Subcutaneous abdominal adipose tissue (tissue), 5 donors: ENCODE results near the gene ST6GALNAC2.
"Not testable (repeated sequence)": the region's sequence is repeated elsewhere in the genome, so short reads cannot be mapped to it uniquely, and the experiment has no call there.

Experiments
- H3K27ac ChIP-seq: one replicate; pipeline ENCODE4 v1.7.0; 2013; ENCODE audit warnings: low read depth, mild to moderate bottlenecking, inconsistent platforms, low read length, moderate library complexity
- H3K27me3 ChIP-seq, 5 donors: one replicate each; pipeline ENCODE4 v1.7.0; 2013; ENCODE audit warnings: low read length in 5 of 5, inconsistent platforms in 1 of 5; ENCODE audit not compliant: control insufficient read depth in 5 of 5, insufficient read depth in 4 of 5
- H3K36me3 ChIP-seq, 5 donors: one replicate each; pipeline ENCODE4 v1.7.0; 2013; ENCODE audit warnings: low read length in 5 of 5; ENCODE audit not compliant: control insufficient read depth in 5 of 5, insufficient read depth in 5 of 5
- H3K4me1 ChIP-seq, 5 donors: one replicate each; pipeline ENCODE4 v1.7.0; 2013; ENCODE audit warnings: low read length in 5 of 5, mild to moderate bottlenecking in 3 of 5, moderate library complexity in 1 of 5; ENCODE audit not compliant: control insufficient read depth in 5 of 5, insufficient read depth in 5 of 5
- H3K4me3 ChIP-seq, 5 donors: one replicate each; pipeline ENCODE4 v1.7.0; 2013; ENCODE audit warnings: low read length in 5 of 5, low read depth in 1 of 5
- H3K9ac ChIP-seq, 5 donors: one replicate each; pipeline ENCODE4 v1.7.0; 2013; ENCODE audit warnings: low read length in 5 of 5, mild to moderate bottlenecking in 4 of 5, moderate library complexity in 3 of 5
- H3K9me3 ChIP-seq, 5 donors: one replicate each; pipeline ENCODE4 v1.7.0; 2013; ENCODE audit warnings: low read length in 5 of 5; ENCODE audit not compliant: control insufficient read depth in 5 of 5
- donor health status: healthy.
- donor health status: healthy.
- donor health status: healthy.
- donor health status: healthy.
- donor health status: healthy.

Gene ST6GALNAC2

DNA sequence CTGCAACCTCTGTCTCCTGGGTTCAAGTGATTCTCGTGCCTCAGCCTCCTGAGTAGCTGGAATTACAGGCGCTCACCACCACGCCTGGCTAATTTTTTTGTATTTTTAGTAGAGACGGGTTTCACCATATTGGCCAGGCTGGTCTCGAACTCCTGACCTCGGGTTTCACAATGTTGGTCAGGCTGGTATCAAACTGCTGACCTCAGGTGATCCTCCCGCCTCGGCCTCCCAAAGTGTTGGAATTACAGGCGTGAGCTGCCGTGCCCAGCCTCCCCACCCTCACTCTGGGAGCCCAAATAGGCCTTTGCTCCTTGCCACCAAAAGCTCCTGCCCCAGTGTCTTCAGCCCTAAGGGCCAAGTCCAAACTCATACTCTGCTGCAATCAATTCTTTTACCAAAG is 64.0 kb downstream of the ST6GALNAC2 start:
- Histone ChIP-seq H3K27me3 (peaks cover 0 to 13% (median 4%) of the 10 kb centered on the region in 5 donors), H3K4me1 (peaks cover 6 to 18% (median 18%) of the 10 kb centered on the region in 5 donors)
- H3K9ac ChIP-seq, H3K36me3 ChIP-seq, H3K9me3 ChIP-seq, H3K4me3 ChIP-seq, H3K27ac ChIP-seq: not testable (repeated sequence)

DNA sequence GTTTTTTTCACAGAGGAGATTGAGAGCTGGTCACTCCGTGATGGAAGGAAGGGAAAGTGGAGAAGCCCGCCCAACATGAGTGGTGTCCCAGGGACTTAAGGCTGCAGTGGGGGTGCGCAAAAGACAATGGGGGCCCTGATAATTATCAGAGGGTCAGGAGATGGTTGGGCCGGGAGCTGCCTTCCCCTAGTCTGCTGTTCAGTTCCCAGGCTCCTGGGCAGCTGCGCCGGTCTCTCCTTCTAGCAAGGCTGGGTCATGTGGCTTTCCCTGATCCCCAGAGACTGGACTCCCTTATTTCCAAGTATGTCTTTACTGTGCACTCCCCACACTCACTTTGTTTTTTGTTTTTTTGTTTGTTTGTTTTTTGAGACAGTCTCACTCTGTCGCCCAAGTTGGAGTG is 64.4 kb downstream of the ST6GALNAC2 start:
- Histone ChIP-seq H3K9me3 (no peaks in the 10 kb centered on the region), H3K9ac (no peak overlapping the region), H3K27ac (no peak overlapping the region), H3K4me3 (no peak overlapping the region), H3K4me1 (peaks cover 6 to 19% (median 18%) of the 10 kb centered on the region in 5 donors), H3K27me3 (peaks cover 0 to 13% (median 4%) of the 10 kb centered on the region in 5 donors), H3K36me3 (no peaks in the 10 kb centered on the region)

DNA sequence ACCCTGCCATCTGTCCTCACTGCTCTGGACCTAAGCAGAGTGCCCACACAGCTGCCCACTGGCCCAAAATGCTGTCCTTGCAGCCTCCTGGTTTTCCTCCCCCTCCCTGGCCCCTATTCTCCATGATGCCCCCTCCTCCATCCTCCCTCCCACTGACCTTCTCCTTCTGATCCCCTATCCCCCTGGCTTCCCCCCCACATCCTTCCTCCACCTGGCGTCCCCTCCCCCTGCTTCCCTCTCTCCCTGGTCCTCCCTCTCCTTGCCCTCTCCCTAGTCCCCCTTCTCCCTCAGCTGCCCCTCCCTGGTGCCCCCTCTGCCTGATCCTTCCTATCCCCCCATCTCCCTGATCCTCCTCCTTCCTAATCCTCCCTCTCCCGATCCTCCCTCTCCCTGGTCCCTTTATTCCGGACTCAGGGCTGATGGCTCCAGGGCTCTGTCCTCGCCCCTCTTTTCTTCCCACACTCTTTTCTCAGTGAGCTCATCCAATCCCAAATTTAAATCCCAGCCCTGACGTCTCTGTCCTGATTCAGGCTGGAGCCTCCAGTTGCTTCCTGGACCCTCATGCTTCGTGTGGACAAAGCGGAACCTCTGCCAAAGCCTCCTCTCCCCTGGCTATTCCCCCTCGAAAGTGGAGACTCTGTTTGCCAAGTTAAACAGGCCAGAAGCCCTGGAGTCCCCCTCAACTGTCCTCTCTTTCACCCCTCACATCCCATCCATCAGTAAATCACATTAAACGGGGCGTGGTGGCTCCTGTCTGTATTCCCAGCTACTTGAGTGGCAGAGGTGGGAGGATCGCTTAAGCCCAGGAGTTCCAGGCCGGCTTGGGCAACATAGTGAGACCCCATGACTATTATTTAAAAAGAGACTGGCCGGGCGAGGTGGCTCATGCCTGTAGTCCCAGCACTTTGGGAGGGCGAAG is 66.4 kb downstream of the ST6GALNAC2 start:
- no peak overlapping the region for H3K27ac ChIP-seq
- H3K4me1 ChIP-seq, result peaks cover 7 to 24% (median 18%) of the 10 kb centered on the region in 5 donors
- no peaks in the 10 kb centered on the region for H3K36me3 ChIP-seq
- H3K4me3 ChIP-seq, result no peak overlapping the region
- H3K9me3 ChIP-seq, result no peaks in the 10 kb centered on the region
- peaks cover 0 to 16% (median 4%) of the 10 kb centered on the region in 5 donors for H3K27me3 ChIP-seq
- no peak overlapping the region for H3K9ac ChIP-seq

DNA sequence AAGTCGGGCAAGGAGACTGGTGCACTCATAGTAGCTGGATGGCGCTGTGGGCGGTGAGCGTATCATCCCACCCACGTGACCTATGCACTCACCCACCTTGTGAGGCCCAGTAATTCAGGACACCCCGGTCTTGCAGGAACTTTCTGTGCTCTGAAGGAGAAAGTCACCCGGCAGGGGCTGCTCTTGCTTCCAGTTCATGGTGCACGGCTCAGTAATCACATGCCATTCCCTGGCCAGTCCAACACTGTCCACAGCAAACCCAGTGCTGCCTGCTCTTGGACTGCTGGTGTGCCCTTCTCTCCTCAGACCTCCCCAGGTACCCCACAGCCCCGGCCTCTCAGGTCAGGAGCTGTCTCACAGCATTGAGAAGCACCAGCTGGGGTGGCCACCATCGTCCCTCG is 68.0 kb downstream of the ST6GALNAC2 start:
- H3K36me3 ChIP-seq, result no peaks in the 10 kb centered on the region
- peaks cover 7 to 15% (median 11%) of the 10 kb centered on the region in 5 donors for H3K4me1 ChIP-seq
- peaks cover 0 to 13% (median 4%) of the 10 kb centered on the region in 5 donors for H3K27me3 ChIP-seq
- H3K27ac ChIP-seq, result no peak overlapping the region
- H3K4me3 ChIP-seq, result no peak overlapping the region
- H3K9ac ChIP-seq, result no peak overlapping the region
- no peaks in the 10 kb centered on the region for H3K9me3 ChIP-seq
